NOMO-1 (cell line): Measurements from ENCODE around the gene ATP13A2.
A peak's percentile ranks its signal among the peaks of the same experiment; 100 is the strongest.

ENCODE experiments used
- DNase-seq, 2 experiments: peaks; one replicate each; lab custom pipeline; 2025; ENCODE audit not compliant: unreplicated experiment in 2 of 2; lab: John Stamatoyannopoulos, UW

The ATP13A2 gene

DNA sequence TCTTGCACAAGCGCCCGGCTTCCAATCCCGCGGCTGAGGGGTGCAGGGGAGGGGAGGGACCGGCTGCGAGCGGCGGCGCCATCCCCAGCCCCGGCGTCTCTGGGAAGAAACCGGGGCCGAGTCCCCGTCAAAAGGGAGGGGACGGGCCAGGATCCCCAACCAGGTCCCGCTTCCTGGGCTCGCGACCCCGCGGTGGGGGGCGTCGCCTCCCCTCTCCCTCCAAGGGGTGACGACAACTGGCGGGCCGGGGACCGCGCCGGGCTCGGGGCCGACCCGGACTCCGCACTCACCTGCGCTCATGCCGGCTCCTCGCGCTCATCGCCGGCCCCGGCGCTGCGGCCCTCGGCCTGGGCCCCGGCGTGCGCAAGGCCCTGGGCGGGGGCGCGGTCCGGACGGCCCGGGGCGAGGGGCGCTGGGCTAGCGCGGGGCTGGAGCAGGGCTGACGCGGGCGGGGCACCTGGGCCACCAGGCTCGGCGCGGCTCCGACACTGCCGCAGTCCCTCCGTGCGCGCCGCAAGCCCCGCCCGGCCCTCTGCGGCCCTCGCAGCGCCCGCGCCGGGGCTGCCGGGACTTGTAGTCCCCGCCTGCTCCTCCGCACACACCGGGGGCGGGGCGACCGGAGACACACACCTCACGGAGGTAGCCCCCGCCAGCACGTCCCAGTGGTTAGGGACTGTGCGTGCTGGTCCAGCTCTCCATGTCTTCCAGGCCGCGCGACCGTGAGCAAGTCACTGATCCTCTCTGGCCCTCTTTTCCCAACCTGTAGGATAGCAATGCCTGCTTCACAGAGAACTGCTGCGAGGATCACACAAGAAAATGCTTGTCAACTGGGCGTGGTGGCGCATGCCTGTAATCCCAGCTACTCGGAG, at the start of gene ATP13A2:
TSS of gene ATP13A2 (minus strand) at position 490 of the 869 bp plus-strand sequence. CDS start at position 300, 190 bp downstream.
- peak; percentile 51 to 67 for DNase-seq

DNA sequence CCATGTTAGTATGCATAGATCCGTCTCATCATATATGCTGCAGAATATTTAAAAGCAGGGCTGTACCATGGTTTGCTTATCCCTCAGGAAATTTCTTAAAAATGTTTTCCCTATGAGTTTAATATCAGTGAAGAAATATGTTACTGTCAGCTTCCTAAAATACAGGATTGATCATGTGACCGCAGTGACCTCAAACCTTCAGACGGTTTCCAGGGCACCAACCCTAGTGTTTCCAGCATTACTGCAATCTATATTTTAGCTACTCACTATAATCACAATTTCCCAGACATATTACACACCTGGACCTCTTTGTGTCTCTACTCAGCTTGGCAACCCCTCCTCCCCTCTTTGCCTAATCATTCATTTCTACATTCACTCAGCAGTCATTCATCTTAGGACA, 49.8 kb upstream of the ATP13A2 start:
- DNase-seq: peak in 1 of 2 experiments; percentile 46

- peak; percentile 65 to 92 for DNase-seq
Measured at GRCh38 chr1:17060306-17060749, 48.6 kb upstream of the ATP13A2 start.

- peak; percentile 70 to 89 for DNase-seq
Measured at GRCh38 chr1:17059391-17060305, 47.9 kb upstream of the ATP13A2 start.

DNA sequence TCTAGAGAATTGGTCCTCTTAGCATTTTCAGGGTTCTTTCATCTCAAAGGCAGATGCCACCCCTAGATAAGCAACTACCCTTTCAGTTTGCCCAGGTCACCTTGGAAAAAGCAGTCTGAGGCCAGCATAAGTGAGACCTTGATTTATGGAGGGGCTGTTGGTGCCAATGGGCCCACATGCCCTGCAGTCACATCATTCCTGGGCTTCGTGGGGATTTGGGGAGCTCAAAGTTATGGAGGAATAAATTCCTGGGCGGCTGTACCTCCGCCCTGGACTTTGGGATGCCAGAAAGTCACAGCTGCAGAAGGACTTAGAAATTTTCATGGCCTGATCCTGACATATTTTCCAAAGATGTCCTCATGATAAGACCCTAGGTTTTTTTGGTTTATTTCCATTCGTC, 44.8 kb upstream of the ATP13A2 start:
- DNase-seq: no peak

DNA sequence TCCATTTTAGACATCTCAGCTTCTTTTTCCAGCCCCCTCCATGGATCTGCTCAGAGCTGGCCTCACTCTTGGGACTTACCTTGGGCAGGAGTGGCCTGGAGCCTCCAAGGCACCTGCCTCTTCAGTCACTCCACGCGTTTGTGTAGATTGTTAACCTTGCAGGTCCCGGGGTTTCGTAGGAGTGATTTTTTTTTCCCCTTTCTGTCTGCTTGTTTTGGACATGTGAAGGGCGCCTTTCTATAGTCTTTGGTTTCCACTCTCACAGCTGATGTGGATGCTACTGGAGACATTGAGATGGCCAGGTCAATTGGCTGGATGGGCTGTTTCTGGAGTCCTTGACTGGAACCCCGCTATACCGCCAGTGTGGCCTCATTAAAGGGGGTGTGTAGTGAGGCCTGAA, 44.1 kb upstream of the ATP13A2 start:
- DNase-seq: no peak

GRCh38 chr1:17053685-17054410, 42.1 kb upstream of the ATP13A2 start, which contains the start of gene SDHB:
Gene SDHB (minus strand): TSS chr1:17054032. CDS start chr1:17054019, 13 bp downstream.
- DNase-seq: peak; percentile 95 to 96

GRCh38 chr1:17053086-17053684, 41.5 kb upstream of the ATP13A2 start:
- no peak for DNase-seq

GRCh38 chr1:17052641-17053040, 40.9 kb upstream of the ATP13A2 start:
- DNase-seq: peak in 1 of 2 experiments; percentile 33

GRCh38 chr1:17052038-17052437, 40.3 kb upstream of the ATP13A2 start:
- DNase-seq: no peak

- DNase-seq: no peak
Measured at GRCh38 chr1:17047924-17048323, 36.2 kb upstream of the ATP13A2 start.

DNA sequence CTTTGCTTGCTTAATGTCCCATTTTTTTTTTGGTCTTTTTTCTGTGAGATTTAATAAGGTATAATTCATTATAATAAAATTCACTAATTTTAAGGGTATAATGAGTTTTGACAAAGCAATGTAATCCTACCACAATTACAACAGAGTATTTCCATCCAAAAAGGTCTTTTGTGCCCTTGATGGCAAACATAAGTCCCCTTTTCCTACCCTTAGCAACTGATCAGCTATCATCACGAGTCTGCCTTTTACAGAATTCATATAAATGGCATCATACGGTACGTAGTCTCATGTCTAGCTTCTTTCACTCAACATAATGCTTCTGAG, 34.6 kb upstream of the ATP13A2 start:
- no peak for DNase-seq

DNA sequence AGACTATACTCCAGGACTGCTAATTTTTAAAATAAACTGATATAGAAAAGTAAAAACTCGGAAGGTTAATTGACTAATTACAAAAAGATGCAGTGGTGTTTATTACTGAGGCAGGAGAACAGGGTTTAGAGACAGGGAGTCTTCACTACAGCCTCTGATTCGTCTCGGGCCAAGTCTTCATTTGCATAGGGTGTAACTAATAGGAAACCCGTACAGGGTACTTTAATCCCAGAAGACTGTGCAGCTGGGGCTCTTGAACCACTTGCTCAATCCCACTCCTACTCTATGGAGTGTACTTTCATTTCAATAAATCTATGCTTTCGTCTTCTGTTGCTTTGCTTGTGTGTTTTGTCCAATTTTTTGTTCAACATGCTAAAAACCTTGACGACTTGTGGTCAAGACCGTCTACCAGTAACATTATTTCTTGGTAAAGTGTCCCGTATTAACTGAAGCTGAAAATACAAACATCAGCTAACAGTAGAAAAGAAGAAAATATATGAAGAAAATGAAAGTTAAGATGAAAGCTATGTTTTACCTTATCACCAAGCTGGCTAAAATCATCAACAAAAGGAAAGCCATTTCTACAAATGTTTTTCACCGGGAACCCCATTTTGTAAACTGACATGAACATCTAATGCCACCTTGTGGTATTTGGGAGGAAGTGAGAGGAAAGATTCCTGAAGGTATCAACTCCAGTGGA, 34.1 kb upstream of the ATP13A2 start:
- peak in 1 of 2 experiments; percentile 48 for DNase-seq

GRCh38 chr1:17045150-17045549, 33.4 kb upstream of the ATP13A2 start:
- no peak for DNase-seq

DNA sequence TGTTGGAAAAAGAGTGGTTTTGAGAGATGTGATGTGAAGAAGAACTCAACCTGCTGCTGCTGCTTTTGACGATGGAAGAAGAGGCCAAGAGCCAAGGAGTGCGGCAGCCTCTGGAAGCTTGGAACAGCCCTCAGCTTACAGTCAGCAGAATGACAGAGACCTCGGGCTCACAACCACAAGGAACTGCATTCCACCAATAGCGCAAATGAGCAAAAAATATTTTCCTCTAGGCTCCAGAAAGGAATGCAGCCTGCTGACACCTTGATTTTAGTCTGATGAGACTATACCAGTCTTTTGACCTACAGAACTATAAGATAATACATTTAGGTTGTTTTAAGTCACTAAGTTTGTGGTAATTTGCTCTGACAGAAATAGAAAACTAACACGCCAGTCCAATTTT, 31.9 kb upstream of the ATP13A2 start:
- no peak for DNase-seq

- no peak for DNase-seq
Measured at GRCh38 chr1:17040135-17040534, 28.4 kb upstream of the ATP13A2 start.

DNA sequence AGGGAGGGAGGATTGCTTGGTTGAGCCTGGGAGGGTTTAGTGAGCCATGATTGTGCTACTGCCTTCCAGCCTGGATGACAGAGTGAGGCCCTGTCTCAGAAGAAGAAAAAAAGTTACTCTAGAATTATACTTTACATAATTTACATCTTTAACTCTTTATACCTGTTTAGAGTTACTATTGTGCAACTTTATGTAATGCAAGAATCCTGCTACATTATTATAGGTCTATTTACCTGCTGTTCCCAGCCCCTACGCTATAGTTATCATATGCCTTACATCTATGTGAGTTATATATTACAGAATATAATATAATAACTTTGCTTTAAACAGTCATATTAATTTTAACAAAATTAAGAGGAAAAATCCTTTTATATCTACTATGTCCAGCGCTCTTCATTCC, 27.8 kb upstream of the ATP13A2 start:
- DNase-seq: no peak

DNA sequence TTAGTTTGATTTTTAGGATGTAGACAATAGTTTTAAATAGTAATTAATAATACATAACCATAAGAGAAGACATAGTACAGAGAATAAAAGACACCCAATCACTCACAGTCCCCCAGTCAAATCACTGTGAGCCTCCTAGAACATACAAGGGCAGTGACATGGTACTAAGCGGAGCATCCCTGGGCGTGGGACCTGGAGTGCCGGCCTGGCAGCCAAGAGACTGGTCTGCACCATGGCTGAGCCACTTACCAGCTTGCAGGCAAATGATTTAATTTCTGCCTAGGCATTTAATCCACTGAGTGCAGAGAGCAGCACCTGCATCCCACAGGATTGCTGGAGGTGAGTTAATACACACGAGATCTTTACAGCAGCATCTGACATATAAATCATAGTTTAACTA, 21.8 kb upstream of the ATP13A2 start:
- no peak for DNase-seq

GRCh38 chr1:17032741-17033140, 21.0 kb upstream of the ATP13A2 start:
- DNase-seq: no peak

GRCh38 chr1:17031436-17031835, 19.7 kb upstream of the ATP13A2 start:
- DNase-seq: no peak
